Choroid plexus epithelial cell (primary cell): Measurements from ENCODE around the gene CACFD1.

ENCODE experiments used
- DNase-seq: peaks from one replicate; pipeline ENCODE4 v3.0.0-alpha.2; 2010; ENCODE audit warnings: low read depth
- H3K4me3 ChIP-seq: 2 replicates; pipeline ENCODE4 v1.5.1; 2011; ENCODE audit warnings: low read depth, mild to moderate bottlenecking, control low read depth, low read length, moderate library complexity
- CTCF ChIP-seq: conservative IDR thresholded peaks from 2 replicates; pipeline ENCODE4 v1.5.1; 2011; ENCODE audit warnings: low read depth, mild to moderate bottlenecking, control low read depth, inconsistent platforms, low read length, moderate library complexity

The CACFD1 gene

GRCh38 chr9:133494636-133495326 is 35.0 kb downstream of the CACFD1 start:
- no peak overlapping the region for H3K4me3 ChIP-seq
- no peak for TF ChIP-seq CTCF
- DNase-seq = no peak

DNA sequence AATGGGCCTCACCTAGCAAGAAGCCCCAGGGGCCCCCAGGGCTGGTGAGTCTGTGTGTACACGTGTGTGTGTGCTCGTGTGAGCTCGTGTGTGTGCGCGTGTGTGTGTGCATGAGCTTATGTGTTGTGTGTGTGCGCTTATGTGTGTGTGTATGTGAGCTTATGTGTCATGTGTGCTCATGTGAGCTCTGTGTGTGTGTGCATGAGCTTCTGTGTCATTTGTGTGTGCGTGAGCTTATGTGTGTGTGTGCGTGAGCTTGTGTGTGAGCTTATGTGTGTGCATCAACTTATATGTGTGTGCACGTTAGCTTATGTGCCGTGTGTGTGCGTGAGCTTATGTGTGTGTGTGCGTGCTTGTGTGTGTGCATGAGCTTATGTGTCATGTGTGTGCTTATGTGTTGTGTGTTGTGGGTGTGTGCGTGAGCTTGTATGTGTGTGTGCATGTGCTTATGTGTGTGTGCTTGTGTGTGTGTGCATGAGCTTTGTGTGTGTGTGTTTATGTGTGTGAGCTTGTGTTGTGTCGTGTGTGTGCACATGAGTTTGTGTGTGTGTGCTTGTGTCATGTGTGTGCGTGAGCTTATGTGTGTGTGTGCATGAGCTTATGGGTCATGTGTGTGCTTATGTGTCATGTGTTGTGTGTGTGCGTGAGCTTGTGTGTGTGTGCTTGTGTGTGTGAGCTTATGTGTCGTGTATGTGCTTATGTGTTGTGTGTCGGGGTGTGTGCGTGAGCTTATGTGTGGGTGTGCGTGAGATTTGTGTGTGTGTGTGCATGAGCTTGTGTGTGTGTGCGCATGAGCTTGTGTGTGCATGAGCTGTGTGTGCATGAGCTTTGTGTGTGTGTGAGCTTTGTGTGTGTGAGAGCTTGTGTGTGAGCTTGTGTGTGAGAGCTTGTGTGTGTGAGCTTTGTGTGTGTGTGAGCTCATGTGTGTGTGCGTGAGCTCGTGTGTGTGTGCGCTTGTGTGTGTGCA is 35.8 kb downstream of the CACFD1 start:
- no peak overlapping the region for H3K4me3 ChIP-seq
- DNase-seq = no peak
- TF ChIP-seq CTCF = no peak

GRCh38 chr9:133496861-133497842 is 37.4 kb downstream of the CACFD1 start:
- H3K4me3 ChIP-seq = no peak overlapping the region
- no peak for TF ChIP-seq CTCF
- DNase-seq = no peak

DNA sequence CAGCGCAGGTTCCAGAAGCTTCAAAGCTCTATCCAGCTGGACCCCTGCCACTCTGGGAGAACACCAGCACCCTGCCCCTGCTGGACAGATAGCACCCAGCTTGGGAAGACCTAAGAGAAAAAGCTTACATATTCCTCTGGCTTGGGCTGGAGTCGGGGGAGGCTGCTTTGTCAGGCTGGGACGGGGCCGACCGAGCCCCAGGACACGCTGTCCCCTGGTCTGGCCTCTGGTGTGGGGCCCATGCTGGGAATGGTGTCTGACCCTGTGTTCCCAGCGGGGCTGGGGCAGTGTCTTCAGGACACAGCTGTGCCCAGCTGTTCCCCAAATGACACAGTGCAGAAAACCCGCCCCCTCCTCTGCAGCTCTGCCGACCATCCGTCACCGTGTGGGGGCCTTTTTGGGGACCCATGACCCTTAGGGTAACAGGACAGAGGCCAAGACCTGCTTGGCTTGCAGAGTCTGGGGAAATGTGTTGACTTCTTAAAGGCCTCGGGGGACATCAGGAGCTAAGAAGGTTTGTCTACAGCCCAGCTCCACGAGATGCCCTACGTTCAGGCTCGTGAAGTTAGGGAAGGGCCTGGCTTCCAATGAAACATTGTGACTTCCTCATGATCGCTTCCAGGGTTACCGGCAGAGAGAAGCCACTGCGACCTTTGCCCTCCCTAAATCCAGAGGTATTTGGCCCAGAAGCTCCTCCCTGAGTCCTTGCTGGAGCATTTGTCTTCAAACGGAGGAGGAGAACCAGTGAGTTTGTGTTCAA is 39.5 kb downstream of the CACFD1 start:
- H3K4me3 ChIP-seq = no peak overlapping the region
- peak; percentile 26 for TF ChIP-seq CTCF
- DNase-seq = no peak

DNA sequence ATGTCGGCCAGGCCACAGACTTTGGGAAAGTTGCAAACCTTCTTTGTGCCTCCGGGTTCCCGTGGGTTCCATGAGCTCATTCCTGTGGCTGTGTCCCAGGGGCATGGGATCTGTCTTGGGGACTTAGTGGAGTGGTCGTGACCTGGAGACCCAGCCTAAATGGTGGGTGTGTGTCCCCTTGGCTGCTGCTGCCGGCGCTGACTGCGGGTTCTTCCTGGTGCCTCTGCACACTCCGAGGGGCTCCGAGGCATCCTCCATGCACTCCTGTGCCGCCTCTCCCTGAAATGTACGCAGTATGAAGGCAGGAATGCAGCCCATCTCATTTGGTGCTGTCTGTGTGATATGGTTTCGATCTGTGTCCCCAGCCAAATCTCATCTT is 40.1 kb downstream of the CACFD1 start:
- TF ChIP-seq CTCF = no peak
- no peak for DNase-seq
- H3K4me3 ChIP-seq = no peak overlapping the region

- no peak for TF ChIP-seq CTCF
- DNase-seq = no peak
- no peak overlapping the region for H3K4me3 ChIP-seq
Measured at GRCh38 chr9:133502112-133502511, 42.3 kb downstream of the CACFD1 start.
